ENCODE measurements around the gene CDHR5. TPM values are rescaled to one million over a fixed set of nuclear protein-coding genes. Genes with fewer than 3 reads are reported as not detected.
A peak's percentile ranks its signal among the peaks of the same experiment; 100 is the strongest.
"Not testable (repeated sequence)": the region's sequence is repeated elsewhere in the genome, so short reads cannot be mapped to it uniquely, and the experiment has no call there.

The CDHR5 gene, protein sequence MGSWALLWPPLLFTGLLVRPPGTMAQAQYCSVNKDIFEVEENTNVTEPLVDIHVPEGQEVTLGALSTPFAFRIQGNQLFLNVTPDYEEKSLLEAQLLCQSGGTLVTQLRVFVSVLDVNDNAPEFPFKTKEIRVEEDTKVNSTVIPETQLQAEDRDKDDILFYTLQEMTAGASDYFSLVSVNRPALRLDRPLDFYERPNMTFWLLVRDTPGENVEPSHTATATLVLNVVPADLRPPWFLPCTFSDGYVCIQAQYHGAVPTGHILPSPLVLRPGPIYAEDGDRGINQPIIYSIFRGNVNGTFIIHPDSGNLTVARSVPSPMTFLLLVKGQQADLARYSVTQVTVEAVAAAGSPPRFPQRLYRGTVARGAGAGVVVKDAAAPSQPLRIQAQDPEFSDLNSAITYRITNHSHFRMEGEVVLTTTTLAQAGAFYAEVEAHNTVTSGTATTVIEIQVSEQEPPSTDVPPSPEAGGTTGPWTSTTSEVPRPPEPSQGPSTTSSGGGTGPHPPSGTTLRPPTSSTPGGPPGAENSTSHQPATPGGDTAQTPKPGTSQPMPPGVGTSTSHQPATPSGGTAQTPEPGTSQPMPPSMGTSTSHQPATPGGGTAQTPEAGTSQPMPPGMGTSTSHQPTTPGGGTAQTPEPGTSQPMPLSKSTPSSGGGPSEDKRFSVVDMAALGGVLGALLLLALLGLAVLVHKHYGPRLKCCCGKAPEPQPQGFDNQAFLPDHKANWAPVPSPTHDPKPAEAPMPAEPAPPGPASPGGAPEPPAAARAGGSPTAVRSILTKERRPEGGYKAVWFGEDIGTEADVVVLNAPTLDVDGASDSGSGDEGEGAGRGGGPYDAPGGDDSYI
- not detected for total RNA-seq
- long read RNA-seq, result 0 reads

DNA sequence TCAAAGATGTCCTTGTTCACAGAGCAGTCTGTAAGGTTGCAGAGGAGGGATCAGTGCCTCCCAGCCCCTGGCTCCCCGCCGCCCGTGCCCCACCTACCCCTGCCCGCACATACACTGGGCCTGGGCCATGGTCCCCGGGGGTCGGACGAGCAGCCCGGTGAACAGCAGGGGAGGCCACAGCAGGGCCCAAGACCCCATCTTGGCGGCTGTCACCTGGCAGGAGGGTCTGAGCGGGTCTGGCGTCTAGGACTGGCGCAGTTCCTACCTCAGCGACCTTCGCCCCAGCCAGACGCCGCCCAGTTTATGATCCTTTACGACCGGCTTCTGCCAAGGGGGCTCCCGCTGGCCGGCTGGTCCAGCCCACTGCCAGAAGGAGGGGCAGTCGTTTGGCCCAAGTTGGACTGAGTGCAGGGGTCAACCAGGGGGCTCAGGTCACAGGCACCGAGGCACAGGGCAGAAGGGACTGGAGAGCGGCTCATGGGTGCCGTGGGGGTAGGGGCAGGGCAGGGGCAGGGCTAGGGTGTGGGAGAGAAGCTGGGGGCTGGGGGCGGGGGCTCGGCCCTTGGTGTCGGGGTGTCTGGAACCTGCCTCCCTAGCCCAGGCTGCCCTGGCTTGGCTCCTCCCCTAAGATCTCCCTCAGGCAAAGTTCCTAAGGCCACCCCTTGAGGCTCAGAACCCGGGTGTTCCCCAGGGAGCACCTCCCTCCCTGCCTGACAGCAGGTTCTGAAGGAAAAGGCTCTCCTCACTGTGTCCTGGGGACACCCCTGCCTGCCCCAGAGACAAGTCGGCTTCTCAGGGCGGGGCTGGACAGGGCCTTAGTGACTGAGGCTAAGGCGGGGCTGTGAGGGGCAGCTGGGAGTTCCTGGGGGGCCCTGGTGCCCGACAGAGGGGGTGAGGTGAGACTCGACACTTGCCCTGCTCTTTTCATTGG is at the start of gene CDHR5:
CDHR5 (minus strand) TSS at position 251 of the 931 bp plus-strand sequence; CDS start at position 198, 53 bp downstream.
- peak; percentile 4 for ATAC-seq (ENCODE audit: poor library complexity)
- no peak for DNase-seq
- intact Hi-C loops (cut with DNase I), result no loop called here

DNA sequence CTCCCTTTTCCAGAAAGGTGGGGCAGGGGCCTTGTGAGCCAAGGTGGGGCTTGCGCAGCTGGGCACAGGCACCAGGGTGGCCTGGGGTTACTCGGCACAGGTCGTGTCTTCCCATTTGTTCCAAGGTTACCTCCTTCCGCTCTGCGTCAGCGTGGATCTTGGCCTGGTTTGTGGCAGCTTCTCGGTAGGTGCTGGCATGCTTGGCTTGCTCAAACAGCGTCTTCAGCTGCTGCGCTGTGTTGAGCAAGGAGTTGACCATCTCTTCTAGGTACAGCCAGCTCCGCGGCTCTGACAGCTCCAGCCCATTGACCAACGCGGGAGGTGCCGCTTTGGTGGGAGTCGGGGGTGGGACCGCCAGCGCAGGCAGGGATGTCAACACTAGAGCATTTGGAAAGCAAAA is 49.7 kb upstream of the CDHR5 start:
- ATAC-seq (ENCODE audit: poor library complexity) (no peak), DNase-seq (no peak)
- intact Hi-C loops (cut with DNase I), result no loop called here

DNA sequence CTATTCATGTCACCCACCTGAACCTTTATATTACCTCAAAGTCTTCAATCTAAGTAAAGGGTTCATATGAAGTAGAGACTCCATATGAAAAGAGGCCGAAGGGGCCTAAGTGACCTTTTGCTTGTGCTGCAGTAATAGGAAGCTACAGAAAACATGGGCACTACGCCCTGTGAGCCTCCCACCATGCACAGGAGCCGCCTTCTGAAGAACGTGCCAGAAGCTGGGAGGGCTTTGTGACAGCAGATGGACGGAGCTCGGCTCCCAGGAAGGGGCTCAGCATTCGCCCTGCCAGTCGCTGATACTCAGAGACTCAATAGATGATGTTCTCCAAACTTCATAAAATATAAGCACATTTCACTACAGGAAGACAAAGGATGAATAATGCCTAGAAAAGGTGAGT is 49.1 kb upstream of the CDHR5 start:
- intact Hi-C loops (cut with DNase I), result no loop called here
- ATAC-seq (ENCODE audit: poor library complexity) (no peak), DNase-seq (no peak)

DNA sequence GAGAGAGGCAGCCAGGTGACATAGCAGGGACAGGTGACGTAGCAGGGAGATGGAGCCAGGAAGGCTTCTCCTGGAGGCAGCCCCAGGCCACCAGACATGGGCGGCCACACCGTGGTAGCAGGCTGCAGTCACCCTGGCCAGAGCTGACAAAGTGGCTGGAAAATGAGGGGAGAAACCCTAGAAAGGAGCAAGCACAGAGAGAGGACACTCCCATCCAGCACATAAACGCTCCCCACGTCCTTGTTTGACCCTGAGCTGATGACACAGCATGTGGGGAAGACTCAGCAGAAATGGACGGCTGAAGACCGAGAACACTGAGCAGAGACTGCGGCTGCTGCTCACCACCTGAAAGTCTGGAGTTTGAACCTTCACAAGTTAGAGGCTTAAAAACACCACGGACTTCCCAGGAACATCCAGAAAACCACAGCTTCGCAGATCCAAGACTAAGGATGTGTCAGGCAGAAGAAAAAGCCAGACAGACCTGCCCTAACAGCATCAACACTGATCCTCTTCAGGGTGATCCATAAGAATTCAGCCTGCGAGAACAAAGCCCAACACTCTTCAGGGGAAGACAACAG is 41.0 kb upstream of the CDHR5 start:
- intact Hi-C loops (cut with DNase I), result loop anchor here (10.0 kb wide), 1 partner anchor 59 kb away; no protein-coding TSS in a partner anchor
- DNase-seq, result no peak
- peak; percentile 77 for ATAC-seq (ENCODE audit: poor library complexity)

DNA sequence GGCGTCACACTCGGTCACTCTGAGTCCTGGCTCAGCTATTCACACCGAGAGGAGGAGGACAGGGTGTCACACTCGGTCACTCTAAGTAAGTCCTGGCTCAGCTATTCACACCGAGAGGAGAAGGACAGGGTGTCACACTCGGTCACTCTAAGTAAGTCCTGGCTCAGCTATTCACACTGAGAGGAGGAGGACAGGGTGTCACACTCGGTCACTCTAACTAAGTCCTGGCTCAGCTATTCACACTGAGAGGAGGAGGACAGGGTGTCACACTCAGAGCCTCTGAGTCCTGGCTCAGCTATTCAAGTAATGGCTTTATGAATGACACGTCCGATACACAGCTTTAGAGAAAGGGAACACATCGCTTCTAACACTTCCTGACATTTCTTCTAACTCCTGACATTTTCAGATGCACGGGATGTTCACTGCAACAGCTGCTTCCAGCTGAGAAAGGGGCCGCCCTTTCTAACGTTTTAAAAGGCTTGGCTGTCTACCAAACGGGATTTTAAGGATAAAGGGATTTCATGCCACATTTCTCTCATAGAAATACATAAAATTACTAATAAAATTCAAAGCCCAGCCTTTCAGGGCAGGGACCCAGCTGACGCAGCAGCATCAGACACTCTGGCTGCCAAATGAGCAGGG is 40.4 kb upstream of the CDHR5 start:
- ATAC-seq (ENCODE audit: poor library complexity) (no peak), DNase-seq (no peak)
- intact Hi-C loops (cut with DNase I), result loop anchor here (10.0 kb wide), 1 partner anchor 60 kb away; no protein-coding TSS in a partner anchor

DNA sequence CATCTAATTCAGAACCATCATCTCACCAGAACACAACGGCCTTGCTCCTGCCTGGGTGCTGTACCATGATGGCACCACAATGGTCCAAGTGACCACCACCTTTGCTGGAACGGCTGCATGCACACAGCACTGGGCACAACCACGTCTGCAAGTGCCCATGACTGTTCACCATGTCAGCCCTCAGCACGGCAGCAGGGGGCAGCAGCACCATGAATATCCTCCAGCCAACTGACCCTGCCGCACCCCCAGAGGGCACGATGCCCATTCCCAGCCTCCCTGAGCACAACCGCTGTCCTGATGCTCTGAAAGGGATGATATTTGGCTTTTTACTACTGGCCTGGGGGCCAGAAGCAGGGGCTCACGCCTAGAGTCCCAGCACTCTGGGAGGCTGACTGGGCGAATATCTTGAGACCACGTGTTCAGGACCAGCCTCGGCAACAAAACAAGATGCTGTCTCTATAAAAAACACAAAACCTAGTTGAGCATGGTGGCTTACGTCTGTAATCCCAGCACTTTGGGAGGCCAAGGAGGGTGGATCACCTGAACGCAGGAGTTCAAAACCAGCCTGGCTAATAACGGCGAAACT is 38.0 kb upstream of the CDHR5 start:
- DNase-seq (peak; percentile 78), ATAC-seq (ENCODE audit: poor library complexity) (peak; percentile 69)
- intact Hi-C loops (cut with DNase I), result loop anchor here (10.0 kb wide), 1 partner anchor 62 kb away; no protein-coding TSS in a partner anchor

DNA sequence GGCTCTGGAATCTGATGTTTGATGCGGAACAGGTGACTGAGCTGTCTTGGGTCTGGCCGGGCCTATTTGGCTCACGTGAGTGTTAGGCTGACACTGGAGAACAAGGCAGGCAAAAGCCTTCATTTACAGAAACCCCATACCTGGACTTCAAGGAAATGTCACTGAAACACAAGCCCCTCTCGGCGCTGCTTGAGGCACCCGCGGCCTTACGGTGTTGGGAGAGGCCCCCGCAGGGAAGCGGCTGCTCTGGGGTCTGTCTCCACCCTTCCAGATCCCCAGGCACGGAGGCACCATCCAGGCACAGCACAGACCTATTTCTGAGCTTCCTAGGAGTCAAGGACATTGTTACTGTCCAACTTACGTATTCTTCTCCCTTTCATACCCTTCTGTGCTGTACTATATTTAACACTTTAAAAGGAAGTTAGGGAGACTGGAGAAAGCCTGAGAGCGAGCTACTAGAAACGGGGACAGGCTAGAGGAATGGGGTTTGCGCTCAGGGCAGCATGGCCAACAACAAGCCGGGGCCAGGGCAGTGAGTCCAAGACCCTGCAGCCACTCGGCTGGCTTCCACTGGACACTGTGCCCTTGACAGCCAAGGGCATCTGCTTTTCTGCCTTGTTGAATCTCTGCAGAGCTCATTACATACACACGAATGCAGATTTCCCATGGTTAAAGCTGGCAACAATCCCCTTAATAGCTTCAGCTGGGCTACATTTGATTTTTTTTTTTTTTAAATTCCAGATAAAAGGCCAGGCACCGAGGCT is 36.1 kb upstream of the CDHR5 start:
- DNase-seq, result no peak
- intact Hi-C loops (cut with DNase I), result loop anchor here (10.0 kb wide), 1 partner anchor 64 kb away; no protein-coding TSS in a partner anchor
- ATAC-seq (ENCODE audit: poor library complexity), result peak; percentile 33

DNA sequence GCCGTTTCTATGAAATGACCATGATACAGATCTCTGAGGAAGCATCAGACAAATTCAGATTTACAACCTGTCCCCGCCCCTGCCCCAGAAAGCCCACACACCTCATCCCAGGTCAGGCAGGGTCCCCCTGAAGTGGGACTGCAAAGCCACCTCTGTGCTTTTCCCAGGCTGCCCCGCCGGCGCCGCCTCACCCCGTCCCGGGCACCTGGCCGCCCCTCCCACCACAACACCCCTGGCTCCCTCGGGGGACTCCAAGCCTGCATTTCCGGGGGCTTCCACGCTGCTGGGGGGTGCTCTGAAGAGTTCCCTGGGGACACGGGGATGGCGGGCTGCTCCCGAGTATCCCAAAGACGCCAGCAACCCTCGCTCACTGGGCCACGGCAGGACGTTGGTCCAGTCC is 35.5 kb upstream of the CDHR5 start:
- intact Hi-C loops (cut with DNase I), result loop anchor here (10.0 kb wide), 1 partner anchor 65 kb away; no protein-coding TSS in a partner anchor
- DNase-seq (no peak), ATAC-seq (ENCODE audit: poor library complexity) (no peak)

DNA sequence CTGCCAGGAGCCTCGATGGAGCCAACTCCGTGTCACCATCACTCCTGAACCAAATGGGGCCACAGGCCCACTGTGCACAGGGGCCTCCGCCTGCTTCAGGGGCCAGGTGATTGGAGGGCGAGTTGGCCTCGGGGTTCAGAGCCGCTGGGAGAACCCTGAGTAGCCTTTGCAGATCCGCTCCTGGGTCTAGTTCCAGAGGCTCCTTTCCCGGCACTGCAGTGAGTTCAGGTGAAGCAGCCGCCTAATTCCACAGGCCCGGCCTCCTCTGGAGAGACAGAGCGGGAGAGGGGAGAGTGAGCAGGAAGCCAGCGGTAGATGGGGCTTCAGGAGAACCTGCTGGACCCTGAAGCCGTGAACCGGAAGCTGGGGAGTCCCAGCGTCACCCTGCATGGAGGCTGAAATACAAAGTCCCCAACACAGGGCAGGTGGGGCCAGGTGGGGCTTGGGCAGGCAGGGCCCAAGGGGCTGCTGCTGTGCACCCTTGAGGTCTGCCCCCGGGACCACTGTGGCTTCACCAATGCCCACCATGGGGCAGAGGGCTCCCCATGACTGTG is 34.9 kb upstream of the CDHR5 start:
- intact Hi-C loops (cut with DNase I), result loop anchor here (10.0 kb wide), 1 partner anchor 65 kb away; no protein-coding TSS in a partner anchor
- ATAC-seq (ENCODE audit: poor library complexity) (no peak), DNase-seq (no peak)

DNA sequence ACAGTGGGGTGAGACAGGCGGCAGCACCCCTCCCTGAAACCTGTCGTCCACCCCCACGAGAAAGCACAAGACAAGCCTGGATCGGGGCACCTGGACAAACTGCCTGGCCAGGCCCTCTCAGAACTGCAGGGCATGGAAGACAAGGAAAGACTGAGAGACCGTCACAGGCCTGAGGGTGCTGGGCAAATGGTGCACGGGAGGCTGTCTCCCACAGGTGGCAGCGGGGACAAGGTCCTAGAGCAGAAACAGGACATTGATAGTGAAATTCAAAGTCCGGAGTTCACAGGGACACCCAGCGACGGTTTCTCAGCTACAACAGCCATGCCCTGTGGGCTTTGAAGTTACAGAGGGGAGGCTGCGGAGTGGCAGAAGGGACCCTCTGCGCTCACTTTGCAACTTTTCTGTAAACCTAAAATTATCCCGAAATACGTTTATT is 33.0 kb upstream of the CDHR5 start:
- DNase-seq (no peak), ATAC-seq (ENCODE audit: poor library complexity) (no peak)
- intact Hi-C loops (cut with DNase I), result no loop called here

DNA sequence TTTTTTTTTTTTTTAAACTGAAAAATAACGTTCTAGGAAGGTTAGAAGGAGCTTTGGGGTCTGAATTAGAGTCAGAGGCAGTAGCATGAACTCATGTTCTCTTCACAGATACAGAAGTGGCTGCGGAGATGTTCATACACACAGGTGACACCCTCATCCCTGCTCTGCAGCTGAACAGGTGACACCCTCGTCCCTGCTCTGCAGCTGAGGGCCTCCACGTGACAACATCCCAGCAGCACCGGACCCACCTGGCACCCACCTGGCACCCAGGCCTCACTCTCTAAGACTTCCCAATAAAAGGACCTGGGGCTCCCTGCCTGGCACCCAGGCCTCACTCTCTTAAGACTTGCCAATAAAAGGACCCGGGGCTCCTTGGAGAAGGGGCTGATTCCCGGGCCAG is 32.1 kb upstream of the CDHR5 start:
- intact Hi-C loops (cut with DNase I), result no loop called here
- ATAC-seq (ENCODE audit: poor library complexity), result no peak
- DNase-seq, result no peak

DNA sequence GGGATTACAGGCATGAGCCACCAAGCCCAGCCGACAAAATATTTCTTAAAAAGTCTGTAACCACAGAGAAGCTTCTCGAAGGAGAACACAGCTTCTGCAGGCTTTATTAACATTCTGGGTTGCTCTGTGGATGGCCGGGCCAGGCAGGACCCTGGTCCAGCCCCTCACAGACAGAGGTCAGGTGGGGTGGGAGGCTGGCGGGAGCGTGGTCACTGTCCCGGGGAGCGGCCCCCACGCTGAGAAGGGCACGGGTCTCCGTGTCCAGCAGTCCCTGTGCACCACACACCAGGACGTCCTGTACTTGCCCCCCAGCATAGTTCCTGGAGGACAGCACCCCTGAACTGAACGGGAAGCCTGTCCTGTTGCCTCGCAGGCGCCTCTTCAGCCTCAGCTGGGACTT is 31.7 kb upstream of the CDHR5 start:
- DNase-seq, result no peak
- ATAC-seq (ENCODE audit: poor library complexity), result no peak
- intact Hi-C loops (cut with DNase I), result no loop called here

DNA sequence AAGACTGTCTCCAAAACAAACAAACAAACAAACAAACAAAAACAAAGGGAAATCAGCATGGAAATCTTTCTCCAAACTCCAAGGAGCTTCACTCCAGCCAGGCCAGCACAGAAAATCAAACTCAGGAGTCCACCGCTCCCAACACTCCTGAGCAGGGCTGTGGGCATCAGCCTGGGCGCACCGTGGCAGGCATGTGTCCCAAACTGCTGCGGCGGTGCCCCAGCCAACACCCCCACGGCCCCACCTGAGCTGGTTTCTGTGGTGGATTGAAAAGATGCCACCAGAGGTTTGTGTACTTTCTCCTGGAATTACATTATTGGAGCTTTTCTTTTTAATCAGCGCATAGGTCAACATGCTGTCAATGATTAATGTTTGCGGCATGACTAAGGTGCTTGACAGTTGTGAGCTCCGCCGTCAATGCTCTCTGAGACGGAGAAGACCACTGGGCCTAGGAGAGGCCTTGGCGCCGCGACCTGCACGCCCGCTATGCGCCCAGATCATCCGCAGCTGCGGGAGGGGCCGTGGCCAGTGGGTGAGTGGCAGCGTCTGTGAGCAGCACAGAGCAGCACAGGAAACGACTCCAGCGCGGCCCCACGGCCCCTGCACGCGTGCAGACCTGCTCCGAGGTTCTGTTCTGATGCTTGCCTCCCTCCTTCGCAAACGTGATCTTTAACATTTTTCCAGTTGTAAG is 30.4 kb upstream of the CDHR5 start:
- DNase-seq (no peak), ATAC-seq (ENCODE audit: poor library complexity) (no peak)
- intact Hi-C loops (cut with DNase I), result no loop called here

DNA sequence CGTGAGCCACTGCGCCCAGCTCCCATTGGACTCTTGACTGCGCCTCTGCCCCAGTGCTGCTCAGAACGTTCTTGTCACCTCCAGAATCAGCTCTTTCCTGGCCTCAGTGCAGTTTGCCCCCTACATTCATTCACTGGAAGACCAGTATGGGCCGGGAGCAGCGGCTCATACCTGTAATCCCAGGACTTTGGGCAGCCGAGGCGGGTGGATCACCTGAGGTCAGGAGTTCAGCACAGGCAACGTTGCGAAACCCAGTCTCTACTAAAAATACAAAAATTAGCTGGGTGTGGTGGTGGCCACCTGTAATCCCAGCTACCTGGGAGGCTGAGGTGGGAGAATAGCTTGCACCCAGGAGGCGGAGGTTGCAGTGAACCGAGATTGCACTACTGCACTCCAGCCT is 29.7 kb upstream of the CDHR5 start:
- not testable (repeated sequence) for ATAC-seq (ENCODE audit: poor library complexity)

DNA sequence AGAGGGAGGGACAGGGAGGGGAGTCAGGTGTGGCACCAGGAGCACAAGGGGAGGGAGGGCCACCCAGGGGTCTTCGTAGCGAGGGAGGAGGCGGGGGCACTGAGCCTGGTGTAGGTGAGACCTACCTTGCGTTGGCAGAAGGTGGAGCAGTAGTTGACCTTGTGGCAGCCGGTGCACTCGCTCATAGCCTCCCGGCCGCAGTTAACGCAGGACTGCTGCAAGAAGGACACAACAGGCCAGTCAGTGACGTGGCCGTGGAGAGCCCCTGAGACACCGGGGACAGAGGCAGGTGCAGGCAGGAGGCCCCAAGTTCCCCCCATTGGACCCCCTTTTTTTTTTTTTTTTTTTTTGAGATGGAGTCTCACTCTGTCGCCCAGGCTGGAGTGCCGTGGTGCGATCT is 29.1 kb upstream of the CDHR5 start:
- intact Hi-C loops (cut with DNase I), result no loop called here
- no peak for DNase-seq

More for the DNA sequence above, 29.7 kb upstream of the CDHR5 start:
- intact Hi-C loops (cut with DNase I); DNase-seq: not testable (repeated sequence)

DNA sequence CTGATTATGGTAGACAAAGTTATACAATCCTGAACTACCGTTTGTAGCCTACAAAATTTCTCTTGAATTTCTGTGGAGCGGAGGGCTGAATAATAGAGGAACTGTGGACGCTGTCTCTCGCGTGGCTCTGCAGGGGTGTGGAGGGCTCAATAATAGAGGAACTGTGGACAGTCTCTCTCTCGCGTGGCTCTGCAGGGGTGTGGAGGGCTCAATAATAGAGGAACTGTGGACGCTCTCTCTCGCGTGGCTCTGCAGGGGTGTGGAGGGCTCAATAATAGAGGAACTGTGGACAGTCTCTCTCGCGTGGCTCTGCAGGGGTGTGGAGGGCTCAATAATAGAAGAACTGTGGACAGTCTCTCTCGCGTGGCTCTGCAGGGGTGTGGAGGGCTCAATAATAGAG is 28.4 kb upstream of the CDHR5 start:
- intact Hi-C loops (cut with DNase I); DNase-seq; ATAC-seq (ENCODE audit: poor library complexity): not testable (repeated sequence)

More for the DNA sequence above, 29.1 kb upstream of the CDHR5 start:
- no peak for ATAC-seq (ENCODE audit: poor library complexity)
